Umbilical cord (tissue), 2 donors: ENCODE data around the gene FYCO1. TPM values are rescaled to one million over a fixed set of nuclear protein-coding genes. Genes with fewer than 3 reads are reported as not detected.
A peak's percentile ranks its signal among the peaks of the same experiment; 100 is the strongest.

Experiments
- DNase-seq: peaks from one replicate; pipeline ENCODE4 v3.0.0-alpha.2; 2015; ENCODE audit warnings: low spot score
- total RNA-seq: library from RNA; depleted of rRNA; stranded (reverse); fragments of >200 nt; gene quantifications from one replicate; pipeline ENCODE4 v1.2.3, GENCODE V29; 2014; ENCODE audit warnings: low replicate concordance; ENCODE audit not compliant: insufficient read depth

The FYCO1 gene
- total RNA-seq, 1 donor from 2014 or later = 26.7 TPM

- no peak for DNase-seq
Observed at GRCh38 chr3:45943207-45943846, 52.3 kb downstream of the FYCO1 start, which contains the start of gene CXCR6. Gene CXCR6 (plus strand): TSS chr3:45943464. CDS start chr3:45946482, 3,018 bp downstream.

GRCh38 chr3:45942051-45942825, 53.4 kb downstream of the FYCO1 start:
- no peak for DNase-seq

GRCh38 chr3:45940781-45941365, 54.8 kb downstream of the FYCO1 start:
- DNase-seq = no peak

- no peak for DNase-seq
Observed at GRCh38 chr3:45940004-45940780, 55.4 kb downstream of the FYCO1 start.

- no peak for DNase-seq
Observed at GRCh38 chr3:45939341-45939771, 56.3 kb downstream of the FYCO1 start.

GRCh38 chr3:45938864-45939263, 56.8 kb downstream of the FYCO1 start:
- peak; percentile 90 for DNase-seq

- no peak for DNase-seq
Observed at GRCh38 chr3:45938043-45938435, 57.6 kb downstream of the FYCO1 start.

GRCh38 chr3:45937206-45938042, 58.2 kb downstream of the FYCO1 start:
- DNase-seq = no peak

- no peak for DNase-seq
Observed at GRCh38 chr3:45936261-45936660, 59.4 kb downstream of the FYCO1 start.

GRCh38 chr3:45933591-45933990, 62.0 kb downstream of the FYCO1 start:
- peak; percentile 51 for DNase-seq

GRCh38 chr3:45932112-45932511, 63.5 kb downstream of the FYCO1 start:
- DNase-seq = no peak

- DNase-seq = no peak
Observed at GRCh38 chr3:45931496-45931895, 64.1 kb downstream of the FYCO1 start.

- DNase-seq = no peak
Observed at GRCh38 chr3:45929042-45929679, 66.5 kb downstream of the FYCO1 start.

GRCh38 chr3:45927881-45928280, 67.7 kb downstream of the FYCO1 start:
- no peak for DNase-seq

GRCh38 chr3:45923755-45924154, 71.9 kb downstream of the FYCO1 start:
- no peak for DNase-seq

GRCh38 chr3:45922950-45923590, 72.6 kb downstream of the FYCO1 start:
- no peak for DNase-seq

GRCh38 chr3:45922039-45922326, 73.6 kb downstream of the FYCO1 start:
- no peak for DNase-seq

GRCh38 chr3:45921158-45922038, 74.2 kb downstream of the FYCO1 start:
- no peak for DNase-seq
